HCT116 (cell line): ENCODE results near the gene GMDS.

Experiments
- EZH2 ChIP-seq: fragments of 200-600 bp; sonication (generic); IDR thresholded peaks from 2 replicates; pipeline ENCODE4 v1.6.1; 2017; ENCODE audit warnings: antibody characterized with exemption, mixed run types
- EZH2phosphoT487 ChIP-seq: fragments of 200-600 bp; IDR thresholded peaks from 2 replicates; pipeline ENCODE4 v1.6.1; 2018; ENCODE audit warnings: antibody characterized with exemption, borderline replicate concordance
- JUND ChIP-seq: IDR thresholded peaks from 2 replicates; pipeline ENCODE4 v1.6.1; 2012
- POLR2A ChIP-seq: IDR thresholded peaks from 2 replicates; pipeline ENCODE4 v1.7.0; 2011; ENCODE audit warnings: borderline replicate concordance; ENCODE audit not compliant: insufficient read depth, insufficient read length; ENCODE audit errors: extremely low read depth
- POLR2AphosphoS5 ChIP-seq: IDR thresholded peaks from 2 replicates; pipeline ENCODE4 v1.6.1; 2011; ENCODE audit warnings: mild to moderate bottlenecking, low read depth, low read length, moderate library complexity
- RAD21 ChIP-seq: IDR thresholded peaks from 2 replicates; pipeline ENCODE4 v1.6.1; 2012; ENCODE audit warnings: low read depth, mild to moderate bottlenecking
- SIN3A ChIP-seq: IDR thresholded peaks from 2 replicates; pipeline ENCODE4 v1.6.1; 2012; ENCODE audit warnings: low read depth
- ZNF274 ChIP-seq: fragments of 200-500 bp; sonication (Bioruptor generic); IDR thresholded peaks from 2 replicates; pipeline ENCODE4 v1.6.1; 2014; ENCODE audit warnings: mild to moderate bottlenecking, low read depth, low read length, inconsistent platforms
- TF ChIP-seq, protein P1 (sequence below), 3 experiments: fragments of 200-600 bp in 1 of 3; sonication (generic) in 1 of 3; IDR thresholded peaks in 2 of 3; conservative IDR thresholded peaks in 1 of 3; 2 replicates each; pipeline ENCODE4 v1.5.1; 2012 to 2017; ENCODE audit warnings: low read depth in 2 of 3, low read length in 2 of 3, antibody characterized with exemption in 1 of 3, borderline replicate concordance in 1 of 3, control low read depth in 1 of 3, mild to moderate bottlenecking in 1 of 3, mixed read lengths in 1 of 3, mixed run types in 1 of 3, moderate library complexity in 1 of 3; ENCODE audit not compliant: insufficient read depth in 1 of 3
- TF ChIP-seq, protein P2 (sequence below): IDR thresholded peaks from 2 replicates; pipeline ENCODE4 v1.6.1; 2012
- TF ChIP-seq, protein P3 (sequence below): IDR thresholded peaks from 2 replicates; pipeline ENCODE4 v1.6.1; 2012
- TF ChIP-seq, protein P4 (sequence below): IDR thresholded peaks from 2 replicates; pipeline ENCODE4 v1.6.1; 2011; ENCODE audit warnings: mild to moderate bottlenecking, low read length, moderate library complexity; ENCODE audit not compliant: insufficient replicate concordance; ENCODE audit errors: extremely low read depth

DNA sequence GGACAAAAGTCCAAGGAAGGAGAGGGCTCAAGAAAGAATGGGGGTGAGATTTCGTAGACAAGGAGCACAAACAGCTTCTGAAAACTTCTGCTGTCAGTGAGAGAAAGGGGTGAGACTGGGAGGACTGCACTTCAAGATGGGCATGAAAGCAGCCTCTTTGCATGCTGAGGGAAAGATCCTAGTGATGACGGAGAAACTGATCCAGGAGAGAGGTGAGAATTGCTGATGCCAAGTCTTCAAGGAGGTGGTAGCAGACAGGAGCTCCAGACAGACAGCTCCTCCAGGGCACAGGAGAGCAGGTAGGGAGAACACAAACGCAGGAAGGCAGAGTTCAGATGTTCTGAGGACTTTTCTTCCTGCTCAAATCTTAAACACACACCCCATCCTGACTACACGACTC, 303.9 kb downstream of the GMDS start:
- TF ChIP-seq ZNF274 (no peak), POLR2A (no peak), POLR2AphosphoS5 (no peak), JUND (no peak), RAD21 (no peak), EZH2phosphoT487 (no peak), EZH2 (no peak), SIN3A (no peak)
- TF ChIP-seq, protein P1, sequence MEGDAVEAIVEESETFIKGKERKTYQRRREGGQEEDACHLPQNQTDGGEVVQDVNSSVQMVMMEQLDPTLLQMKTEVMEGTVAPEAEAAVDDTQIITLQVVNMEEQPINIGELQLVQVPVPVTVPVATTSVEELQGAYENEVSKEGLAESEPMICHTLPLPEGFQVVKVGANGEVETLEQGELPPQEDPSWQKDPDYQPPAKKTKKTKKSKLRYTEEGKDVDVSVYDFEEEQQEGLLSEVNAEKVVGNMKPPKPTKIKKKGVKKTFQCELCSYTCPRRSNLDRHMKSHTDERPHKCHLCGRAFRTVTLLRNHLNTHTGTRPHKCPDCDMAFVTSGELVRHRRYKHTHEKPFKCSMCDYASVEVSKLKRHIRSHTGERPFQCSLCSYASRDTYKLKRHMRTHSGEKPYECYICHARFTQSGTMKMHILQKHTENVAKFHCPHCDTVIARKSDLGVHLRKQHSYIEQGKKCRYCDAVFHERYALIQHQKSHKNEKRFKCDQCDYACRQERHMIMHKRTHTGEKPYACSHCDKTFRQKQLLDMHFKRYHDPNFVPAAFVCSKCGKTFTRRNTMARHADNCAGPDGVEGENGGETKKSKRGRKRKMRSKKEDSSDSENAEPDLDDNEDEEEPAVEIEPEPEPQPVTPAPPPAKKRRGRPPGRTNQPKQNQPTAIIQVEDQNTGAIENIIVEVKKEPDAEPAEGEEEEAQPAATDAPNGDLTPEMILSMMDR (IDR thresholded peaks at IDR 0.05 in 2 of 3, conservative IDR thresholded peaks at IDR 0.05 in 1 of 3; ENCODE audit: borderline replicate concordance in 1 of 3, insufficient read depth in 1 of 3, low read depth in 2 of 3, low read length in 2 of 3): no peak
- TF ChIP-seq, protein P2, sequence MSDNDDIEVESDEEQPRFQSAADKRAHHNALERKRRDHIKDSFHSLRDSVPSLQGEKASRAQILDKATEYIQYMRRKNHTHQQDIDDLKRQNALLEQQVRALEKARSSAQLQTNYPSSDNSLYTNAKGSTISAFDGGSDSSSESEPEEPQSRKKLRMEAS: no peak
- TF ChIP-seq, protein P3, sequence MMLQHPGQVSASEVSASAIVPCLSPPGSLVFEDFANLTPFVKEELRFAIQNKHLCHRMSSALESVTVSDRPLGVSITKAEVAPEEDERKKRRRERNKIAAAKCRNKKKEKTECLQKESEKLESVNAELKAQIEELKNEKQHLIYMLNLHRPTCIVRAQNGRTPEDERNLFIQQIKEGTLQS: no peak
- TF ChIP-seq, protein P4, sequence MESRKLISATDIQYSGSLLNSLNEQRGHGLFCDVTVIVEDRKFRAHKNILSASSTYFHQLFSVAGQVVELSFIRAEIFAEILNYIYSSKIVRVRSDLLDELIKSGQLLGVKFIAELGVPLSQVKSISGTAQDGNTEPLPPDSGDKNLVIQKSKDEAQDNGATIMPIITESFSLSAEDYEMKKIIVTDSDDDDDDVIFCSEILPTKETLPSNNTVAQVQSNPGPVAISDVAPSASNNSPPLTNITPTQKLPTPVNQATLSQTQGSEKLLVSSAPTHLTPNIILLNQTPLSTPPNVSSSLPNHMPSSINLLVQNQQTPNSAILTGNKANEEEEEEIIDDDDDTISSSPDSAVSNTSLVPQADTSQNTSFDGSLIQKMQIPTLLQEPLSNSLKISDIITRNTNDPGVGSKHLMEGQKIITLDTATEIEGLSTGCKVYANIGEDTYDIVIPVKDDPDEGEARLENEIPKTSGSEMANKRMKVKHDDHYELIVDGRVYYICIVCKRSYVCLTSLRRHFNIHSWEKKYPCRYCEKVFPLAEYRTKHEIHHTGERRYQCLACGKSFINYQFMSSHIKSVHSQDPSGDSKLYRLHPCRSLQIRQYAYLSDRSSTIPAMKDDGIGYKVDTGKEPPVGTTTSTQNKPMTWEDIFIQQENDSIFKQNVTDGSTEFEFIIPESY: no peak
